ENCODE data around the gene BCL2.
"Not testable (repeated sequence)": the region's sequence is repeated elsewhere in the genome, so short reads cannot be mapped to it uniquely, and the experiment has no call there.

Gene BCL2

DNA sequence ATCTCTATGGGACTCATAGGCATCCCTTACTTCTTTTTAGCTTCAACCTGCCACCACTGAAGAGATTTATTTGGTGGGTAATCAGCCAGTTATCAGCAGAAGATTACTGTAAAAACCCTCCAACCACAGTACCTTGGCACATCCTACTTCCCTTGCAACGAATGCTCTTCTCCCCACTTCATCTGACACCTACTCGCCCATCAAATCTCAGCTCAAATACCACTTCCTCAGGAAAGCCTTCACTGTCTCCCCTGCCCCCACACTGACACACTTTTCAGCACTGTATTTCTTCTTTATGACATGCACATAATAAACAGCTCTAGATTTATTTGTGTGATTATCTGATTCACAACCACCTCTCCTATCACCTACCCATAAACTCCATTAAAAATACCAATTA, 44.4 kb upstream of the BCL2 start:
- Histone ChIP-seq H3K4me3 (replicated peaks; ENCODE audit: low read depth, low read length) (no peak overlapping the region), H3K36me3 (ENCODE audit: control insufficient read depth, insufficient read depth, low read length) (no peaks in the 10 kb centered on the region; the same call in 1 of the 2 replicates), H3K27me3 (replicated peaks; ENCODE audit: control insufficient read depth, insufficient read depth, low read length) (no peaks in the 10 kb centered on the region)
- DNase-seq (ENCODE audit: extremely low read depth, insufficient read length), result no peak
- TF ChIP-seq, protein P1, sequence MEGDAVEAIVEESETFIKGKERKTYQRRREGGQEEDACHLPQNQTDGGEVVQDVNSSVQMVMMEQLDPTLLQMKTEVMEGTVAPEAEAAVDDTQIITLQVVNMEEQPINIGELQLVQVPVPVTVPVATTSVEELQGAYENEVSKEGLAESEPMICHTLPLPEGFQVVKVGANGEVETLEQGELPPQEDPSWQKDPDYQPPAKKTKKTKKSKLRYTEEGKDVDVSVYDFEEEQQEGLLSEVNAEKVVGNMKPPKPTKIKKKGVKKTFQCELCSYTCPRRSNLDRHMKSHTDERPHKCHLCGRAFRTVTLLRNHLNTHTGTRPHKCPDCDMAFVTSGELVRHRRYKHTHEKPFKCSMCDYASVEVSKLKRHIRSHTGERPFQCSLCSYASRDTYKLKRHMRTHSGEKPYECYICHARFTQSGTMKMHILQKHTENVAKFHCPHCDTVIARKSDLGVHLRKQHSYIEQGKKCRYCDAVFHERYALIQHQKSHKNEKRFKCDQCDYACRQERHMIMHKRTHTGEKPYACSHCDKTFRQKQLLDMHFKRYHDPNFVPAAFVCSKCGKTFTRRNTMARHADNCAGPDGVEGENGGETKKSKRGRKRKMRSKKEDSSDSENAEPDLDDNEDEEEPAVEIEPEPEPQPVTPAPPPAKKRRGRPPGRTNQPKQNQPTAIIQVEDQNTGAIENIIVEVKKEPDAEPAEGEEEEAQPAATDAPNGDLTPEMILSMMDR (IDR thresholded peaks at IDR 0.05; ENCODE audit: insufficient read depth, low read length, poor library complexity, severe bottlenecking), result no peak

DNA sequence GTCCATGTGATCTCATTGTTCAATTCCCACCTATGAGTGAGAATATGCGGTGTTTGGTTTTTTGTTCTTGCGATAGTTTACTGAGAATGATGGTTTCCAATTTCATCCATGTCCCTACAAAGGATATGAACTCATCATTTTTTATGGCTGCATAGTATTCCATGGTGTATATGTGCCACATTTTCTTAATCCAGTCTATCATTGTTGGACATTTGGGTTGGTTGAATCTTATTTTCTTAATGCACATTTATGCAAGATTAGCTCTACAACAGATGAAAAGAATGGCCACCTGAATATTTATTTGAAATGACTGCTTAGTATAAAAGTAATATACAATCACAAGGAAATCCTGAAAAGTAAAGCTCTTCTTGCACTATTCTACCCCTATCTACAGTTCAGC, 43.9 kb upstream of the BCL2 start:
- DNase-seq (ENCODE audit: extremely low read depth, insufficient read length); H3K27me3 ChIP-seq (replicated peaks; ENCODE audit: control insufficient read depth, insufficient read depth, low read length); H3K36me3 ChIP-seq (ENCODE audit: control insufficient read depth, insufficient read depth, low read length); H3K4me3 ChIP-seq (replicated peaks; ENCODE audit: low read depth, low read length): not testable (repeated sequence)

DNA sequence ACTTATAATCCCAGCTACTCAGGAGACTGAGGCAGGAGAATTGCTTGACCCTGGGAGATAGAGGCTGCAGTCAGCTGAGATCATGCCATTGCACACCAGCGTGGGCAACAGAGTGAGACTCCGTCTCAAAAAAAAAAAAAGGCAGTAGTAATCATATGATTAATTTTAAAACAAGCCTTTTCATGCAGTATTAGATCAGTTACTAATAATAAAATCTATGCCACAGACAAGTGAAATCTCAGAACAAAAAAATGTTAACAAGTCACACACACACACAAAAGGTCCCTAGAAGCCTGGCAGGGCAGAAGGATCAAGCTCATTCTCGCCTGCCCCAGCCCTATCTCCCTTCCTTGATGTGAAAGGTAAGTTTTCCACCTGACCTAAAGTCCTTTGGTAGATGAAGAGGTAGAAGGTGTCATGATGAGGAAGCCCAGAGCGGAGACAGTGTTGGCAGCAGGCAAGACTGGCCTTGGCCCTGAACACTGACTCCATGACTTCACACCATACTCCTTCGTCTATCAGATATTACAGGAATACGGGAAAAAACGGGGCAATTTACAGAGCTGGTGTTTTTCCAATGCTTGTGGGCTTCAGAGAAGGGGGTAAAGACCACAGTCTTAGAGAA, 36.8 kb upstream of the BCL2 start:
- TF ChIP-seq, protein P1 (IDR thresholded peaks at IDR 0.05; ENCODE audit: insufficient read depth, low read length, poor library complexity, severe bottlenecking), result no peak
- Histone ChIP-seq H3K27me3 (replicated peaks; ENCODE audit: control insufficient read depth, insufficient read depth, low read length) (no peaks in the 10 kb centered on the region), H3K36me3 (ENCODE audit: control insufficient read depth, insufficient read depth, low read length) (peaks cover 3% of the 10 kb centered on the region), H3K4me3 (replicated peaks; ENCODE audit: low read depth, low read length) (no peak overlapping the region)
- no peak for DNase-seq (ENCODE audit: extremely low read depth, insufficient read length)

DNA sequence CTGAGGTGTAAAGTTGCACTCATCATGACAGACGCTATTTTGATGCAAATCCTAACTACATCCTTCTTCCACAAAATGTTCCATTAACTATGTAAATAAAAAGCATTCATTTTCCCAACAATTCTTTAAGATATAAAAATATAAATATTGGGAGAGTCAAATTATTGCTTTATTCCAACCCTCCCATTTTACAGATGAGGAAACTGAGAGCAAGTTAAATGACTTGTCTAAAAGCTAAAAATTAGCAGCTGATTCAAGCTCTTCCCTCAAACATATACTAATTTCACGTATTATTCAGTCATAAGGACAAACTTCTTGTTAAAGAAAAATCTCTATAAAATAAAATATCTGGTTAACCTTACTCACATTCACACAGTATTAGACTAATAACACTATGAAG, 30.7 kb upstream of the BCL2 start:
- Histone ChIP-seq H3K36me3 (ENCODE audit: control insufficient read depth, insufficient read depth, low read length) (peaks cover 6% of the 10 kb centered on the region), H3K4me3 (replicated peaks; ENCODE audit: low read depth, low read length) (no peak overlapping the region), H3K27me3 (replicated peaks; ENCODE audit: control insufficient read depth, insufficient read depth, low read length) (no peaks in the 10 kb centered on the region)
- TF ChIP-seq, protein P1 (IDR thresholded peaks at IDR 0.05; ENCODE audit: insufficient read depth, low read length, poor library complexity, severe bottlenecking), result no peak
- no peak for DNase-seq (ENCODE audit: extremely low read depth, insufficient read length)

DNA sequence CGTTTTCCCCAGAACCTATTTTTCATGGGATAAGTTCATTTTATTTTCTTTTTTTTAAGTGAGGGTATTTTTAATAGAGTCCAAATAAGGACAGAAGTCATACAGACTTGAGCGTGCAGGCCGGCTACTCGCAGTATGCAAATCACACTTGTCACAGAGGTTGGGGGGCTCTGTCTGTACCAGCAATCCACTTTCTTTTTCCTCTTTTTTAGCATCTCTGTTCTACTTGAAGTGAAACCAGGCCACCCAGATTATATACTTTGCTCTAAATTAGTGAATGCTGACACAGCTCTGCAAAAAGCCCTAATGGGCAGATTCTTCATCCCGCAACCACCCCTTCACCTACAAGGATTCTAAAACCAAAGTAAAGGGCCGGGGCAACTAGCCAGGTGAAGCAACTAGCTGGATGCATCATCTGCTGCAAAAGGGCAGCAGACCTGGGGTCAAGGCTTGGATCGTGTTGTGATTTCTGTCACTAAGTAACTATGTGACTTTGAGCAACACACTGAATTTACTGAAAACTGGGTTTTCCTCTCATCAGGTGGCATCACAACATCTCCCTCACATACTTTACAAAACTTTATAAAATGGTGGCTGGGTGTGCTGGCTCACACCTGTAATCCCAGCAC, 29.1 kb upstream of the BCL2 start:
- DNase-seq (ENCODE audit: extremely low read depth, insufficient read length), result peak; percentile 13
- Histone ChIP-seq H3K36me3 (ENCODE audit: control insufficient read depth, insufficient read depth, low read length) (peaks cover 7% of the 10 kb centered on the region), H3K4me3 (replicated peaks; ENCODE audit: low read depth, low read length) (no peak overlapping the region), H3K27me3 (replicated peaks; ENCODE audit: control insufficient read depth, insufficient read depth, low read length) (no peaks in the 10 kb centered on the region)
- TF ChIP-seq, protein P1 (IDR thresholded peaks at IDR 0.05; ENCODE audit: insufficient read depth, low read length, poor library complexity, severe bottlenecking), result no peak

DNA sequence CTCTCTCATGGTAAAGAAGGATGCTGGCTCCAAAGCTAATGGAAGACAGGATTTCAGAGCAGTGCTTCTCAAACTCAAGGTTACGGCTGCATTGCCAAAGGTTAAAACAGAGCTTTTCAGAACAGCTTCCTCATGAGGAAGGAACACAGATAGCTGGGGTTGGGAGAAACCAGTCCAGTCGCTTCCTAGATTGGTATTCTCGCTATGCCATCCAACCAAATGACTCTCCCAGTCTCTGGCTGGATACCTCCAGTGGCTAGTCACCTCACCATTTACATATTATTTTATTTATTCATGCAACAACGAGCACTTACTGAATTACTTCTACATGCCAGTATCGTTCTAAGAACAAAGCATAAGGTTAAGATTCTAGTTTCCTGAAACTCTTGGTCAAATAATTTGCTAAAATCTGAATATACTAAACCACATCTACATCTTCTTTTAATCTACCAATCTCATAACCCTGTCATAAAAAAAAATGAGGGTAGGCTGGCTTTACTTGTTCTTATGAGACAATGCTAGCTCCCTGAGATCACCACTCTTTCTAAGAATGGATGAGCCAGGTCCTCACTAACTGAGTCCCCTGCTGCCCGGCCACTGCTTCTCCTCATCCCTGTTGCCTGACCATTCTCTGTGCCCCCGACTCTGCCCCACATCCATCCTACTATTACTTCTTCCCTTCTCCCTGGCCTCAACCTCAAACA, 27.1 kb upstream of the BCL2 start:
- no peak for DNase-seq (ENCODE audit: extremely low read depth, insufficient read length)
- Histone ChIP-seq H3K27me3 (replicated peaks; ENCODE audit: control insufficient read depth, insufficient read depth, low read length) (no peaks in the 10 kb centered on the region), H3K36me3 (ENCODE audit: control insufficient read depth, insufficient read depth, low read length) (peaks cover 5% of the 10 kb centered on the region), H3K4me3 (replicated peaks; ENCODE audit: low read depth, low read length) (no peak overlapping the region)
- TF ChIP-seq, protein P1 (IDR thresholded peaks at IDR 0.05; ENCODE audit: insufficient read depth, low read length, poor library complexity, severe bottlenecking), result no peak

Data from GM06990 (cell line).